K562 (cell line): ENCODE data around the gene TBL1XR1. TPM values are rescaled to one million over a fixed set of nuclear protein-coding genes. Genes with fewer than 3 reads are reported as not detected.

Source experiments
- ATAC-seq: fragments of 200-7000 bp; cut with Tn5 transposase; 3 replicates; pipeline ENCODE4 v1.9.1; 2020; ENCODE audit warnings: moderate library complexity
- BruUV-seq: library from RNA; stranded (reverse); fragments of 400-500 nt; replicated peaks from 2 replicates; lab custom pipeline; 2021; lab: Mats Ljungman, UMichigan
- CTCF ChIA-PET: fragments of 300-600 bp; formaldehyde crosslinking; extraction: SDS; loops from one replicate; lab custom pipeline; 2021; ENCODE audit warnings: low intra/inter-chr PET ratio; lab: Yijun Ruan, JAX
- POLR2A ChIA-PET: fragments of 300-600, 350-650 bp; sonication (Branson Sonifier 250); formaldehyde crosslinking; extraction: SDS; loops from one replicate; lab custom pipeline; 2021; ENCODE audit warnings: antibody characterized with exemption, inconsistent platforms; lab: Yijun Ruan, JAX
- DNase-seq, 4 experiments: peaks; one replicate each; pipeline versions ENCODE4 v3.0.0 to v3.0.0-alpha.2; 2011 to 2018; ENCODE audit warnings: low spot score in 3 of 4, mixed read lengths in 3 of 4; ENCODE audit errors: extremely low read depth in 1 of 4
- FAIRE-seq: peaks from 2 replicates; lab custom pipeline; 2011; peaks lifted over from hg19 to GRCh38; lab: Jason Lieb, UNC
- H2AFZ ChIP-seq: 2 replicates; pipeline ENCODE4 v1.6.0; 2011; ENCODE audit warnings: low read depth, low read length, control low read depth, inconsistent platforms
- H3K27ac ChIP-seq: fragments of 200-600 bp; 3 replicates; pipeline ENCODE4 v1.8.0; 2011; ENCODE audit warnings: low read depth, mild to moderate bottlenecking, control low read depth, inconsistent platforms, low read length, moderate library complexity, mixed read lengths; ENCODE audit errors: extremely low read depth
- H3K27me3 ChIP-seq, 2 experiments: fragments of 300-600 bp in 1 of 2; 2 replicates in 1 of 2; 3 replicates in 1 of 2; pipeline versions ENCODE4 v1.6.0 to v1.8.0; 2011; ENCODE audit warnings: inconsistent platforms in 2 of 2, low read length in 2 of 2, mild to moderate bottlenecking in 1 of 2, mixed read lengths in 1 of 2, moderate library complexity in 1 of 2; ENCODE audit not compliant: control insufficient read depth in 2 of 2, insufficient read depth in 2 of 2
- H3K36me3 ChIP-seq: fragments of 300-600 bp; 3 replicates; pipeline ENCODE4 v1.8.0; 2011; ENCODE audit warnings: mild to moderate bottlenecking, low read length, inconsistent platforms; ENCODE audit not compliant: control insufficient read depth, insufficient read depth
- H3K4me1 ChIP-seq, 2 experiments: fragments of 200-600 bp in 1 of 2; replicated peaks in 1 of 2; 2 replicates in 1 of 2; 3 replicates in 1 of 2; pipeline versions ENCODE4 v1.5.1 to v1.8.0; 2011; ENCODE audit warnings: inconsistent platforms in 2 of 2, low read length in 2 of 2, mild to moderate bottlenecking in 1 of 2, mixed read lengths in 1 of 2, moderate library complexity in 1 of 2; ENCODE audit not compliant: control insufficient read depth in 2 of 2, insufficient read depth in 2 of 2
- H3K4me2 ChIP-seq: 2 replicates; pipeline ENCODE4 v1.6.1; 2011; ENCODE audit warnings: low read length, control low read depth, inconsistent platforms, mixed read lengths; ENCODE audit not compliant: insufficient read depth
- H3K4me3 ChIP-seq: fragments of 200-600 bp; sonication (generic), shearing (Covaris generic); 2 replicates; pipeline ENCODE4 v1.5.1; 2016; ENCODE audit warnings: control low read depth, inconsistent platforms
- H3K79me2 ChIP-seq: fragments of 200-600 bp; 3 replicates; pipeline ENCODE4 v1.8.0; 2011; ENCODE audit warnings: low read length, inconsistent platforms; ENCODE audit not compliant: control insufficient read depth, insufficient read depth
- H3K9ac ChIP-seq, 2 experiments: 2 replicates each; pipeline versions ENCODE4 v1.6.0 to v1.6.1; 2011; ENCODE audit warnings: low read depth in 2 of 2, low read length in 2 of 2, control low read depth in 1 of 2, inconsistent platforms in 1 of 2, mild to moderate bottlenecking in 1 of 2, mixed read lengths in 1 of 2; ENCODE audit not compliant: insufficient read depth in 1 of 2
- H3K9me1 ChIP-seq: one replicate; pipeline ENCODE4 v1.6.0; 2011; ENCODE audit warnings: inconsistent platforms, mild to moderate bottlenecking, low read length, moderate library complexity; ENCODE audit not compliant: control insufficient read depth, insufficient read depth
- H3K9me3 ChIP-seq: replicated peaks from 2 replicates; pipeline ENCODE4 v1.5.1; 2011; ENCODE audit warnings: low read depth, low read length, inconsistent platforms; ENCODE audit not compliant: control insufficient read depth, insufficient read depth
- H4K20me1 ChIP-seq: replicated peaks from 2 replicates; pipeline ENCODE4 v1.6.1; 2011; ENCODE audit warnings: low read length, inconsistent platforms, mixed read lengths; ENCODE audit not compliant: control insufficient read depth, insufficient read depth
- DMBX1 ChIP-seq: fragments of 250-450 bp; sonication (Bioruptor Pico); IDR thresholded peaks from 2 replicates; pipeline ENCODE4 v1.8.0; 2022; ENCODE audit warnings: inconsistent platforms, mild to moderate bottlenecking, moderate library complexity, borderline replicate concordance
- KDM5B ChIP-seq: fragments of 200-600 bp; sonication (generic); IDR thresholded peaks from 2 replicates; pipeline ENCODE4 v1.6.1; 2012; ENCODE audit warnings: low read depth, mild to moderate bottlenecking, moderate library complexity, low read length, control low read depth, inconsistent platforms; ENCODE audit not compliant: insufficient replicate concordance
- MTA1 ChIP-seq: fragments of 450-650 bp; IDR thresholded peaks from 2 replicates; pipeline ENCODE4 v1.6.1; 2017; ENCODE audit warnings: borderline replicate concordance
- PCBP2 ChIP-seq: fragments of 200-400 bp; formaldehyde crosslinking; IDR thresholded peaks from 2 replicates; pipeline ENCODE4 v1.6.1; 2018; ENCODE audit warnings: low read length, low read depth, mild to moderate bottlenecking, moderate library complexity; ENCODE audit not compliant: poor library complexity, severe bottlenecking
- PHF8 ChIP-seq: fragments of 200-600 bp; sonication (generic); IDR thresholded peaks from 2 replicates; pipeline ENCODE4 v1.6.1; 2012; ENCODE audit warnings: mixed run types, mild to moderate bottlenecking, inconsistent platforms, low read length, moderate library complexity, borderline replicate concordance
- PRMT5 ChIP-seq: sonication (generic); formaldehyde crosslinking; IDR thresholded peaks from 2 replicates; pipeline ENCODE4 v1.5.0; 2020; ENCODE audit warnings: missing genetic modification reagents
- ZNF316 ChIP-seq: fragments of 450-650 bp; IDR thresholded peaks from 2 replicates; pipeline ENCODE4 v1.6.1; 2016
- ZNF561 ChIP-seq: fragments of 450-650 bp; formaldehyde crosslinking; conservative IDR thresholded peaks from 2 replicates; pipeline ENCODE4 v1.4.0; 2020; ENCODE audit warnings: mild to moderate bottlenecking, moderate library complexity
- ZNF584 ChIP-seq: fragments of 200-800 bp; sonication (Bioruptor generic); IDR thresholded peaks from 2 replicates; pipeline ENCODE4 v1.6.1; 2016; ENCODE audit warnings: low read depth, mild to moderate bottlenecking, missing genetic modification characterization, missing compliant biosample characterization
- ZNF696 ChIP-seq: fragments of 250-450 bp; sonication (Bioruptor Pico); conservative IDR thresholded peaks from 2 replicates; pipeline ENCODE4 v1.4.0; 2020; ENCODE audit warnings: mild to moderate bottlenecking, moderate library complexity
- WGBS: fragments of 100-300 bp; shearing (Covaris generic); methylation state at CpG from one replicate; pipeline ENCODE4 v1.1.6; 2016; ENCODE audit warnings: low coverage, mixed read lengths; ENCODE audit not compliant: insufficient coverage; ENCODE audit errors: missing lambda C conversion rate; 5-methylcytosine and 5-hydroxymethylcytosine counted together
- in situ Hi-C: fragments of 300-500 bp; cut with MboI; formaldehyde crosslinking; loops from 4 replicates; pipeline ENCODE4 v1.15.0; 2018; ENCODE audit warnings: inconsistent platforms, mixed read lengths
- intact Hi-C: fragments of 100-400 bp; cut with micrococcal nuclease; formaldehyde crosslinking; loops from 2 replicates; pipeline ENCODE4 v1.14.2; 2022
- polyA plus RNA-seq, 8 experiments: library from polyadenylated mRNA; depleted of rRNA in 4 of 8; stranded (reverse) in 5 of 8; unstranded in 3 of 8; fragments of >200 nt; fragmentation: Nextera tagmentation in 2 of 8; fragmentation: Illumina TruSeq in 1 of 8; extraction: Ambion mirVana in 2 of 8; extraction: Trizol in 1 of 8; gene quantifications; 2 replicates each; pipeline versions ENCODE4 v1.2.1 to v1.2.3, GENCODE V29; 2011 to 2014; ENCODE audit warnings: inconsistent platforms in 1 of 8, missing spikeins in 1 of 8
- total RNA-seq, 7 experiments: library from RNA; depleted of rRNA in 6 of 7; stranded (reverse); fragments of >200 nt in 6 of 7; fragmentation: Illumina TruSeq in 2 of 7; extraction: Trizol in 2 of 7; gene quantifications; 2 replicates each; pipeline versions ENCODE4 v1.2.1 to v1.2.3, GENCODE V29; 2011 to 2021; ENCODE audit warnings: low replicate concordance in 1 of 7
- TF ChIP-seq, protein P1 (sequence below): fragments of 250-450 bp; sonication (Bioruptor Pico); IDR thresholded peaks from 2 replicates; pipeline ENCODE4 v1.8.0; 2021; ENCODE audit warnings: moderate library complexity, mild to moderate bottlenecking, inconsistent platforms

Gene TBL1XR1
- total and polyA plus RNA-seq, 9 of the 15 experiments (the other 6 are each of a cell fraction or from before 2014, with no cell fraction given), result 19.6 to 171 (median 83.3) TPM

DNA sequence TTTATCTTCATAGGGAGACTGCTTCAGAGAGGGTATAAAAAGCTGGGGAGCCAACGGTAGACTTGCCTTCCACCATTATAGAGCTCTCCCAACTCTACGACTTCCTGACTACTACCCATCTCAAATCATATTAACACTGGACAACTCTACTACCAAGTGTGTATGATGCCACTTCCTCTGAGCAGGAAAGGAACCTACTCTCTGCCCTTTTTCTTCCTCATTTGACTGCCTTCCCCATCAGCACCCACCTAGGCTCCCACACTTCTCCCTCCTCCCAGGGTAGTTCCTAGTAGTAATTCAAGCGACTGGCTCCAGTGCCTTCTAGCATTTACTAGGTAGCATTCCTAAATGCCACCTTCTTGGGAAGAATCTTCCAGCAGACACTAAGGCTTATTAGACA is 24.5 kb upstream of the TBL1XR1 start:
- POLR2A ChIA-PET, result no interaction called here
- Histone ChIP-seq H3K9ac (no peak overlapping the region), H3K4me2 (no peak overlapping the region), H3K9me1 (no peaks in the 10 kb centered on the region), H3K36me3 (no peaks in the 10 kb centered on the region), H2AFZ (0 out of 2 replicates have a peak overlapping the region, but pooled peaks have one; percentile 32), H3K79me2 (no peaks in the 10 kb centered on the region), H4K20me1 (no peaks in the 10 kb centered on the region), H3K9me3 (0 out of 2 replicates have a peak, but pooled peaks cover 3% of the 10 kb centered on the region), H3K4me3 (no peak overlapping the region), H3K27me3 (no peaks in the 10 kb centered on the region), H3K4me1 (no peaks in the 10 kb centered on the region; a peak in 2 of 5 replicates), H3K27ac (no peak overlapping the region)
- in situ Hi-C loops, result no loop called here
- CTCF ChIA-PET, result no interaction called here
- DNase-seq (no peak), FAIRE-seq (no peak), ATAC-seq (0 out of 3 replicates have a peak, but pooled peaks have one; percentile 29)
- intact Hi-C loops, result no loop called here
- TF ChIP-seq ZNF316 (no peak), MTA1 (no peak), PRMT5 (CRISPR knock-in tag) (no peak), ZNF561 (CRISPR knock-in tag) (no peak), ZNF584 (CRISPR knock-in tag) (no peak), ZNF696 (CRISPR knock-in tag) (no peak), PHF8 (no peak), KDM5B (no peak), DMBX1 (CRISPR knock-in tag) (no peak), PCBP2 (no peak)
- TF ChIP-seq, protein P1, sequence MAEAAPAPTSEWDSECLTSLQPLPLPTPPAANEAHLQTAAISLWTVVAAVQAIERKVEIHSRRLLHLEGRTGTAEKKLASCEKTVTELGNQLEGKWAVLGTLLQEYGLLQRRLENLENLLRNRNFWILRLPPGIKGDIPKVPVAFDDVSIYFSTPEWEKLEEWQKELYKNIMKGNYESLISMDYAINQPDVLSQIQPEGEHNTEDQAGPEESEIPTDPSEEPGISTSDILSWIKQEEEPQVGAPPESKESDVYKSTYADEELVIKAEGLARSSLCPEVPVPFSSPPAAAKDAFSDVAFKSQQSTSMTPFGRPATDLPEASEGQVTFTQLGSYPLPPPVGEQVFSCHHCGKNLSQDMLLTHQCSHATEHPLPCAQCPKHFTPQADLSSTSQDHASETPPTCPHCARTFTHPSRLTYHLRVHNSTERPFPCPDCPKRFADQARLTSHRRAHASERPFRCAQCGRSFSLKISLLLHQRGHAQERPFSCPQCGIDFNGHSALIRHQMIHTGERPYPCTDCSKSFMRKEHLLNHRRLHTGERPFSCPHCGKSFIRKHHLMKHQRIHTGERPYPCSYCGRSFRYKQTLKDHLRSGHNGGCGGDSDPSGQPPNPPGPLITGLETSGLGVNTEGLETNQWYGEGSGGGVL, result no peak
- no TSS peak for BruUV-seq
- 30% methylated on average over 3 of the region's 3 CpGs for WGBS
